Ishikawa (cell line): ENCODE measurements around the gene PNPLA2.

Source experiments
- CEBPB ChIP-seq: IDR thresholded peaks from 2 replicates; pipeline ENCODE4 v1.6.1; 2012
- EGR1 ChIP-seq: IDR thresholded peaks from 2 replicates; pipeline ENCODE4 v1.6.1; 2012
- EP300 ChIP-seq: IDR thresholded peaks from 2 replicates; pipeline ENCODE4 v1.6.1; 2012; ENCODE audit warnings: borderline replicate concordance
- FOXM1 ChIP-seq: IDR thresholded peaks from 2 replicates; pipeline ENCODE4 v1.6.1; 2012; ENCODE audit warnings: low read depth, borderline replicate concordance
- NFIC ChIP-seq: IDR thresholded peaks from 2 replicates; pipeline ENCODE4 v1.6.1; 2012
- RAD21 ChIP-seq: IDR thresholded peaks from 2 replicates; pipeline ENCODE4 v1.6.1; 2012; ENCODE audit warnings: low read depth
- REST ChIP-seq: IDR thresholded peaks from 2 replicates; pipeline ENCODE4 v1.6.1; 2012; ENCODE audit warnings: low read depth, mild to moderate bottlenecking
- TAF1 ChIP-seq: IDR thresholded peaks from 2 replicates; pipeline ENCODE4 v1.6.1; 2012; ENCODE audit warnings: low read depth, mild to moderate bottlenecking
- TEAD4 ChIP-seq: IDR thresholded peaks from 2 replicates; pipeline ENCODE4 v1.6.1; 2012
- YY1 ChIP-seq: IDR thresholded peaks from 2 replicates; pipeline ENCODE4 v1.6.1; 2012; ENCODE audit warnings: low read depth
- ZBTB7A ChIP-seq: IDR thresholded peaks from 2 replicates; pipeline ENCODE4 v1.6.1; 2012; ENCODE audit warnings: low read depth
- TF ChIP-seq, protein P1 (sequence below): IDR thresholded peaks from 2 replicates; pipeline ENCODE4 v1.6.1; 2012
- TF ChIP-seq, protein P2 (sequence below): IDR thresholded peaks from 2 replicates; pipeline ENCODE4 v1.6.1; 2012

DNA sequence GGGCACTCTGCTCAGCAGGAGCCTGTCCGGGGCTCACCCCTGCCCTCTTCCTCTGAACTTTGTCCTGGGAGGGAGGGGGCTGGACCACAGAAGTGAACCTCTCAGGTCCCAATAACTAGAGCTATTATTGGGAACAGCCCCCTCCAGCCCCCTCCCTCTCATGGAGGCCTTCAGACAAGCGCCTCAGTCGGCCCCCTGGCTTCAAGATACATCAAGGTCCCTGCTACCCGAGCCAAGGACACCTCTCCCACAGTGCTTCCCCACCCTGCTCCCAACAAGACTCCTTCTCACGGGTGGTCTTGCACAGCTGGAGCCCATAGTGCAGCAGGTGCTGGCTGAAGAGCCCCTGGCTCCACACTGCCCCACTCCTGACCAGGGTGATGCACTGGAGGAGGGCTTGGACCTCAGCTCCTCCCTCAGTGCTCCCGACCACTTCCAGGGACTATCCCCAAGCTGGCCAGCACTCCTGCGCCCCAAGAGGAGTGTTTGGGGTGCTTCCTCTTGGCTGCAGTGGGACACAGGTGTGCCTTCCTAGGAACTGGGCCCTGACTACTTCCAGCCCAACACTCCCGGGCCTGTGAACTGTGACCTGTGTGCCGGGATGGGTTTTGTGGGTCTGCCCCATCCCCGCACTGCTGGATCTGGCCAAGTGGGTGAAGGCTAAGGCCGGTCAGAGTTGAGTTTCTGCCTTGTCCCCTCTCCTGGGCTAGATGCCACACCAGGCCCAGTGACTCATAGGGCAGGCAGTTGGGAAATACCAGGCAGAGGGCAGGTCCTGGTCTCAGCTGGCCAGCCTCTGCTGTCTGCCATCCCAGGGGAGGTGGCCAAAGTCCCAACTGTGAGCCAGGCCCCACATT is 2.2 kb downstream of the PNPLA2 start:
- TF ChIP-seq EP300 (no peak), RAD21 (no peak), TEAD4 (peak; percentile 81), REST (no peak), FOXM1 (no peak), CEBPB (peak; percentile 89), YY1 (no peak), ZBTB7A (no peak), EGR1 (no peak), NFIC (peak; percentile 59), TAF1 (no peak)
- TF ChIP-seq, protein P1, sequence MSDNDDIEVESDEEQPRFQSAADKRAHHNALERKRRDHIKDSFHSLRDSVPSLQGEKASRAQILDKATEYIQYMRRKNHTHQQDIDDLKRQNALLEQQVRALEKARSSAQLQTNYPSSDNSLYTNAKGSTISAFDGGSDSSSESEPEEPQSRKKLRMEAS: peak; percentile 24; the same call in 1 of the 2 replicates
- TF ChIP-seq, protein P2, sequence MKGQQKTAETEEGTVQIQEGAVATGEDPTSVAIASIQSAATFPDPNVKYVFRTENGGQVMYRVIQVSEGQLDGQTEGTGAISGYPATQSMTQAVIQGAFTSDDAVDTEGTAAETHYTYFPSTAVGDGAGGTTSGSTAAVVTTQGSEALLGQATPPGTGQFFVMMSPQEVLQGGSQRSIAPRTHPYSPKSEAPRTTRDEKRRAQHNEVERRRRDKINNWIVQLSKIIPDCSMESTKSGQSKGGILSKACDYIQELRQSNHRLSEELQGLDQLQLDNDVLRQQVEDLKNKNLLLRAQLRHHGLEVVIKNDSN: no peak
